ENCODE measurements around the gene NDUFB10. TPM values are rescaled to one million over a fixed set of nuclear protein-coding genes. Genes with fewer than 3 reads are reported as not detected.
A peak's percentile ranks its signal among the peaks of the same experiment; 100 is the strongest.

Gene NDUFB10
- total RNA-seq, result 130 TPM

GRCh38 chr16:1959269-1960039, at the start of gene NDUFB10:
Gene NDUFB10 (plus strand): TSS chr16:1959538. CDS start chr16:1959625, 87 bp downstream.
- H3K27ac ChIP-seq (ENCODE audit: low read depth, low read length), result peak within 1 kb of the TSS; percentile 82

GRCh38 chr16:1909561-1910231, 49.6 kb upstream of the NDUFB10 start:
- H3K36me3 ChIP-seq (ENCODE audit: control insufficient read depth in 3 of 3, insufficient read depth in 3 of 3, low read length in 3 of 3), result no peaks in the 10 kb centered on the region
- no peaks in the 10 kb centered on the region for H3K9me3 ChIP-seq (ENCODE audit: control insufficient read depth in 3 of 3, low read length in 3 of 3)
- no peak overlapping the region for H3K4me3 ChIP-seq (ENCODE audit: low read length in 3 of 3)
- H3K4me1 ChIP-seq (ENCODE audit: control insufficient read depth in 3 of 3, insufficient read depth in 3 of 3, low read length in 3 of 3), result no peaks in the 10 kb centered on the region
- no peak overlapping the region for H3K9ac ChIP-seq (ENCODE audit: low read depth in 1 of 3, low read length in 3 of 3)
- peaks cover 41 to 60% (median 53%) of the 10 kb centered on the region in 3 donors for H3K27me3 ChIP-seq (ENCODE audit: control insufficient read depth in 3 of 3, insufficient read depth in 3 of 3, low read length in 3 of 3)
- H3K27ac ChIP-seq (ENCODE audit: low read depth, low read length), result no peak overlapping the region

More at GRCh38 chr16:1959269-1960039, at the start of gene NDUFB10:
- Histone ChIP-seq H3K36me3 (ENCODE audit: control insufficient read depth in 3 of 3, insufficient read depth in 3 of 3, low read length in 3 of 3) (peaks cover 26 to 31% (median 26%) of the 10 kb centered on the region in 3 donors), H3K4me1 (ENCODE audit: control insufficient read depth in 3 of 3, insufficient read depth in 3 of 3, low read length in 3 of 3) (peaks cover 30 to 48% (median 35%) of the 10 kb centered on the region in 3 donors), H3K27me3 (ENCODE audit: control insufficient read depth in 3 of 3, insufficient read depth in 3 of 3, low read length in 3 of 3) (no peaks in the 10 kb centered on the region), H3K9me3 (ENCODE audit: control insufficient read depth in 3 of 3, low read length in 3 of 3) (no peaks in the 10 kb centered on the region), H3K9ac (ENCODE audit: low read depth in 1 of 3, low read length in 3 of 3) (peak within 1 kb of the TSS; percentile 95 to 98 (median 96)), H3K4me3 (ENCODE audit: low read length in 3 of 3) (peak within 1 kb of the TSS; percentile 80 to 94 (median 92))

GRCh38 chr16:1911467-1912214, 47.7 kb upstream of the NDUFB10 start:
- Histone ChIP-seq H3K9ac (ENCODE audit: low read depth in 1 of 3, low read length in 3 of 3) (no peak overlapping the region), H3K4me3 (ENCODE audit: low read length in 3 of 3) (no peak overlapping the region), H3K9me3 (ENCODE audit: control insufficient read depth in 3 of 3, low read length in 3 of 3) (no peaks in the 10 kb centered on the region), H3K27me3 (ENCODE audit: control insufficient read depth in 3 of 3, insufficient read depth in 3 of 3, low read length in 3 of 3) (peaks cover 46 to 64% (median 60%) of the 10 kb centered on the region in 3 donors), H3K27ac (ENCODE audit: low read depth, low read length) (no peak overlapping the region), H3K4me1 (ENCODE audit: control insufficient read depth in 3 of 3, insufficient read depth in 3 of 3, low read length in 3 of 3) (no peaks in the 10 kb centered on the region), H3K36me3 (ENCODE audit: control insufficient read depth in 3 of 3, insufficient read depth in 3 of 3, low read length in 3 of 3) (no peaks in the 10 kb centered on the region)

- H3K9me3 ChIP-seq (ENCODE audit: control insufficient read depth in 3 of 3, low read length in 3 of 3), result no peaks in the 10 kb centered on the region
- H3K36me3 ChIP-seq (ENCODE audit: control insufficient read depth in 3 of 3, insufficient read depth in 3 of 3, low read length in 3 of 3), result no peaks in the 10 kb centered on the region
- no peak overlapping the region for H3K27ac ChIP-seq (ENCODE audit: low read depth, low read length)
- H3K9ac ChIP-seq (ENCODE audit: low read depth in 1 of 3, low read length in 3 of 3), result no peak overlapping the region
- H3K4me3 ChIP-seq (ENCODE audit: low read length in 3 of 3), result no peak overlapping the region
- peaks cover 48 to 66% (median 60%) of the 10 kb centered on the region in 3 donors for H3K27me3 ChIP-seq (ENCODE audit: control insufficient read depth in 3 of 3, insufficient read depth in 3 of 3, low read length in 3 of 3)
- H3K4me1 ChIP-seq (ENCODE audit: control insufficient read depth in 3 of 3, insufficient read depth in 3 of 3, low read length in 3 of 3), result no peaks in the 10 kb centered on the region
These were observed 47.2 kb upstream of the NDUFB10 start for GRCh38 chr16:1912215-1912543.

GRCh38 chr16:1913327-1914083, 45.8 kb upstream of the NDUFB10 start:
- H3K27me3 ChIP-seq (ENCODE audit: control insufficient read depth in 3 of 3, insufficient read depth in 3 of 3, low read length in 3 of 3), result peaks cover 51 to 61% (median 56%) of the 10 kb centered on the region in 3 donors
- H3K4me1 ChIP-seq (ENCODE audit: control insufficient read depth in 3 of 3, insufficient read depth in 3 of 3, low read length in 3 of 3), result no peaks in the 10 kb centered on the region
- no peaks in the 10 kb centered on the region for H3K9me3 ChIP-seq (ENCODE audit: control insufficient read depth in 3 of 3, low read length in 3 of 3)
- H3K27ac ChIP-seq (ENCODE audit: low read depth, low read length), result no peak overlapping the region
- no peaks in the 10 kb centered on the region for H3K36me3 ChIP-seq (ENCODE audit: control insufficient read depth in 3 of 3, insufficient read depth in 3 of 3, low read length in 3 of 3)
- H3K9ac ChIP-seq (ENCODE audit: low read depth in 1 of 3, low read length in 3 of 3), result no peak overlapping the region
- H3K4me3 ChIP-seq (ENCODE audit: low read length in 3 of 3), result no peak overlapping the region

GRCh38 chr16:1914084-1914608, 45.2 kb upstream of the NDUFB10 start:
- Histone ChIP-seq H3K9me3 (ENCODE audit: control insufficient read depth in 3 of 3, low read length in 3 of 3) (no peaks in the 10 kb centered on the region), H3K36me3 (ENCODE audit: control insufficient read depth in 3 of 3, insufficient read depth in 3 of 3, low read length in 3 of 3) (no peaks in the 10 kb centered on the region)

GRCh38 chr16:1914988-1915387, 44.4 kb upstream of the NDUFB10 start:
- no peak overlapping the region for H3K9ac ChIP-seq (ENCODE audit: low read depth in 1 of 3, low read length in 3 of 3)
- H3K4me1 ChIP-seq (ENCODE audit: control insufficient read depth in 3 of 3, insufficient read depth in 3 of 3, low read length in 3 of 3), result peaks cover 0 to 2% (median 0%) of the 10 kb centered on the region in 3 donors
- peaks cover 57 to 64% (median 59%) of the 10 kb centered on the region in 3 donors for H3K27me3 ChIP-seq (ENCODE audit: control insufficient read depth in 3 of 3, insufficient read depth in 3 of 3, low read length in 3 of 3)
- H3K36me3 ChIP-seq (ENCODE audit: control insufficient read depth in 3 of 3, insufficient read depth in 3 of 3, low read length in 3 of 3), result no peaks in the 10 kb centered on the region
- no peak overlapping the region for H3K27ac ChIP-seq (ENCODE audit: low read depth, low read length)
- H3K4me3 ChIP-seq (ENCODE audit: low read length in 3 of 3), result no peak overlapping the region
- no peaks in the 10 kb centered on the region for H3K9me3 ChIP-seq (ENCODE audit: control insufficient read depth in 3 of 3, low read length in 3 of 3)

More at GRCh38 chr16:1914084-1914608, 45.2 kb upstream of the NDUFB10 start:
- Histone ChIP-seq H3K4me3 (ENCODE audit: low read length in 3 of 3) (no peak overlapping the region), H3K27me3 (ENCODE audit: control insufficient read depth in 3 of 3, insufficient read depth in 3 of 3, low read length in 3 of 3) (peaks cover 51 to 61% (median 56%) of the 10 kb centered on the region in 3 donors), H3K9ac (ENCODE audit: low read depth in 1 of 3, low read length in 3 of 3) (no peak overlapping the region), H3K27ac (ENCODE audit: low read depth, low read length) (no peak overlapping the region), H3K4me1 (ENCODE audit: control insufficient read depth in 3 of 3, insufficient read depth in 3 of 3, low read length in 3 of 3) (peaks cover 0 to 2% (median 0%) of the 10 kb centered on the region in 3 donors)

- peaks cover 0 to 2% (median 0%) of the 10 kb centered on the region in 3 donors for H3K4me1 ChIP-seq (ENCODE audit: control insufficient read depth in 3 of 3, insufficient read depth in 3 of 3, low read length in 3 of 3)
- H3K9me3 ChIP-seq (ENCODE audit: control insufficient read depth in 3 of 3, low read length in 3 of 3), result no peaks in the 10 kb centered on the region
- no peak overlapping the region for H3K9ac ChIP-seq (ENCODE audit: low read depth in 1 of 3, low read length in 3 of 3)
- no peak overlapping the region for H3K27ac ChIP-seq (ENCODE audit: low read depth, low read length)
- H3K36me3 ChIP-seq (ENCODE audit: control insufficient read depth in 3 of 3, insufficient read depth in 3 of 3, low read length in 3 of 3), result no peaks in the 10 kb centered on the region
- no peak overlapping the region for H3K4me3 ChIP-seq (ENCODE audit: low read length in 3 of 3)
- peaks cover 63 to 71% (median 69%) of the 10 kb centered on the region in 3 donors for H3K27me3 ChIP-seq (ENCODE audit: control insufficient read depth in 3 of 3, insufficient read depth in 3 of 3, low read length in 3 of 3)
These were observed 43.4 kb upstream of the NDUFB10 start for GRCh38 chr16:1915732-1916639.
